ENCODE data around the gene ANAPC13.

ANAPC13 gene

DNA sequence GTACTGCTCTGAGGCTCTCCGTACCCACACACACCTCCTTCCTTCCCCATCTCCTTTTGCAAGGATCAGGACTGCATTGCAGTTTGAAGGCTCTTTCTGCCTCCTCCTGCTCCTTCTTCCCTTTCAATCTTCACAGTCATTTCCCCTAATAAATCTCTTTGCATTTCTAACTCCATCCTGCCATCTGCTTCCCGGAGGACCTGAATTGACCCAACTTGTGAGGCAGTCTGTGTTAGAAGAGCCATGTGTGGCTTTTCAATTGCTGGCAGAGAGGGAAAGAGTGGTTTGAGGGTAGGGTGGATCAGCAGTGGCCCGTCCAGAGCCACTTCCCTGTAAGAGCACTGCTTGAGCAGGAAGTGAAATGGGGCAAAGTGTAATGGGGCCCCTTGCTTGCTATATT lies 35.8 kb downstream of the ANAPC13 start:
- no peak for DNase-seq (ENCODE audit: low spot score)

DNA sequence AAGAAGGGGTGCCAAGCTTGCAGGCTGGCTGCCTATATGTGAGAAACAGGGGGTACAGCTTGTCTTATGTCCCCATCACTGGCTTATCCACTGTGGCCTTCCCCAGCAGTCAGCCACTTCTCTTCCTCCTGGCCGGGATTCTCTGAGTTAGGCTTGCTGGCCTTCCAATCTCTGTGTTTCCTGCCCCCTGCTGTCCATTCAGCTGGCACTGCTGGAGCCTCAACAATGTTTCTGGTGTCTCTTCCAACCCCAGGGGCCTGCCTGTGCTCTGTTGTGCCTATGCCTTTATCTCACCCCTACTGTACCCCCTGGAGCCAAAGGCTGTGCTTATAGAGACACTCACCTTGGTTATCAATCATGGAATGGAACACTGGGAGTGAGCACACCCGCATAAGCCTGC lies 36.5 kb downstream of the ANAPC13 start:
- peak; percentile 90 for DNase-seq (ENCODE audit: low spot score)

GRCh38 chr3:134448664-134449063 lies 37.1 kb downstream of the ANAPC13 start:
- no peak for DNase-seq (ENCODE audit: low spot score)

GRCh38 chr3:134447351-134447750 lies 38.4 kb downstream of the ANAPC13 start:
- no peak for DNase-seq (ENCODE audit: low spot score)

- DNase-seq (ENCODE audit: low spot score), result no peak
Observed at GRCh38 chr3:134446800-134447199, 39.0 kb downstream of the ANAPC13 start.

DNA sequence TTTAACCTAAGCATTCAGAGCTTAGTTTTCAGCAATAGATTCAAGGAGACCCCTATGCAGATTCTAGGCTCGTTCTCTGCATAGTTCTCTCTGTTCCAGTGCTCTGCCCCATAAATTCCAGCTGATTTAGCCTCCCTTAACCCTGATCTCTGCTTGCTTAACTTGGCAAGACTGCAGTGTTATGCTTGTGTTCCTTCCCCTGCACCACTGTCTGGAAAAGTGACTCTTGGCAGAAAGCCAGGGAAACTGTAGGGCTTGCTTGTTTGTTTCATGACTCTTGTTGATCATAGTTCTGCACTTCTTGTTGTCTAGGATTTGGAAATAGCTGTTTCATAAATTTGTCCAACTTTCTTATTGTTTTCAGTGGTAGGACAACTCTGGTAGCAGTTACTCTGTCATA lies 40.1 kb downstream of the ANAPC13 start:
- DNase-seq (ENCODE audit: low spot score), result peak; percentile 49

DNA sequence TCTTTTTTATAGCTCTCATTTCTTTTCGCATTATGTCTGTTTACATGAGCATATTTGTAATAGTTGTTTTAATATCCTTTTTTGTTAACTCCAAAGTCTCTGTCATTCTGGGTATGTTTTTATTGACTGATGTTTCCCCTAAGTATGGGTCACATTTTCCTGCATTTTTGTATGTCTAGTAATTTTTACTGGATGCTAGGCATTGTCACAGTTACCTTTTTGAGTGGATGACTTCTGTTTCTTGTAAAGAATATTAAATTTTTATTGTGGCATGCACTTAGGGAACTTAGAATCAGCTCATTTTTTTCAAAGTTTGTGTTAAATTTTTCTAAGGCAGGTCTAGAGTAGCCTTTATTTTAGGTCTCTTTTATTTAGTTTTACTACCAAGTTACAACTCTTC lies 40.7 kb downstream of the ANAPC13 start:
- DNase-seq (ENCODE audit: low spot score), result no peak

DNA sequence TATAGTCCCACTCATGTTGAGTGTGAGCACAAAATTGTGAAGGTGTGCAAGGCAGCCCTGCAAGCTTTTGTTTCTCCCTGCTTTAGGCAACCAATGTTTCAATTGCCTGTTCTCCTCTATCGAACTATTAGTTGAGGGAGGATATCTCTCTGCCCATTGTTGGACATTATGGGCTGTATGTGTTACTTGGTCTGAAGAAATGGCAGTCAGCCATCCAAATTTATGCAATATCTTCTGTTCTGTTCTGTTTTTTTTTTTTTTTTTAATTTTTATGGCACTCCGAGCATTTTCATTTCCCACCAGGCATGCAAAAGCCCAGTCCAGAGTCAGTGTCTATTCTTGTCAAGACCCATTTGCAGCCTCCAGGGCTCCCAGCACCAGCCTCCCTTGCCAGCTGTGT lies 44.0 kb downstream of the ANAPC13 start:
- no peak for DNase-seq (ENCODE audit: low spot score)

GRCh38 chr3:134441321-134441720 lies 44.5 kb downstream of the ANAPC13 start:
- DNase-seq (ENCODE audit: low spot score), result no peak

- no peak for DNase-seq (ENCODE audit: low spot score)
Observed at GRCh38 chr3:134437211-134437752, 48.5 kb downstream of the ANAPC13 start.

- no peak for DNase-seq (ENCODE audit: low spot score)
Observed at GRCh38 chr3:134432236-134432635, 53.5 kb downstream of the ANAPC13 start.

DNA sequence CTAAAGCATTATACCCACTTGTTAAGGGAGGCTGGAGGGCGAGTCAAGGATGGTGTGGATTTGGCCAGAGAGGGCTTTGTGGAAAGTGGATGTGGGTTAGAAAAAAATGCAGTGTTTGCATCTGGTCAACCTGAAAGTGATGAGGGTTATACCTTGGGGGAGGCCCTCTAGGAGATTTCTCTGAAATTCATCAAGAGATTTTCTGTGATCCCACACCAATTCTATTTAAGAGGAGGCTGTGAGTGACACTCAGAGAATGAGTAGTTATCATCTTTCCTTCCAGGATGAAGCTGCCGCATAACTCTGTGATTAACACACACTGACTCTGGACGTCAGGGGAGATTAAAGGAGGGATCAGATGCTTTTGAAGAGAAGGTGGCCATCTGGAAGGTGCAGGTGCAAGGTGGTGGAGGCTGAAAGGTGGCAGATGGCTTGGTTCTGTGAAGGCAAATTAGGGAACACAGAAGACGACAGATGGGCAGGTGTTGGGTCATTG lies 54.8 kb downstream of the ANAPC13 start:
- no peak for DNase-seq (ENCODE audit: low spot score)

DNA sequence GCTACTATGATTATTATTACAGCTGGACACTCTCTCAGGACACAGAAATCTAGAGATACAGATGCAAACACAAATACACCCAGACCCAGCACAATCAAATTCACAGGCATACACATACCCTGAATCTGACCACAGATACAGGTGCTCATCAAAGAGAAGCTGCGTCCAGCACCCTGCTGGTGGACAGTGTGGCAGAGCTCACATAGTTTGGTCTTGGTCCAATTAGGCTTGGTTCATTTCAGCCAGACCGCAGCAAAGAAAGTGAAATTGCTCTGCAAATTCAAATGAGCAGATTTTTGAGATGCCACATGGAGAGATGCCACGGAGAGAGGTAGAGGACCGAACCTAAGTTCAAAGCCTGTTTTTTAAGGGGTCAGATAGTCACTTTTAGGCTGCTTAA lies 55.6 kb downstream of the ANAPC13 start:
- no peak for DNase-seq (ENCODE audit: low spot score)

DNA sequence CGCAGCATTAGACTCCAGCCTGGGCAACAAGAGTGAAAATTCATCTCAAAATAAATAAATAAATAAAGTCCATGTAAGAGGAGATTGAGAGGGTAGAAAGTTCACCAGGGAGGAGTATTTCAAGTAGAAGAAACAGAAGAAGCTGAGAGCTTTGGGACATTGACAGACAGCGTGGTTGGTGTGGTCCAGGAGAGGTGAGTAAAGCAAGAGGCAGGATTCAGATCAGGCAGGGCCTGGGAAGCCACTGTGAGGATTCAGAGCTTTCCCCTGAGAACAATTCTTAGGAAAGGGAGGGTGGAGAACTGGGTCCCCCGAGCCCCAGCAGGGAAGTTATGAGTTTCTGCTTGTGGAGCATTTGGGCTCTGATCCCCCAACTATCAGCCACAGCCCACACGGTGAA lies 57.4 kb downstream of the ANAPC13 start:
- DNase-seq (ENCODE audit: low spot score), result no peak

Measured in pons (tissue), 1 donor.